GM12874 (cell line): ENCODE measurements around the gene ARL9.

Source experiments
- CTCF ChIP-seq: IDR thresholded peaks from 2 replicates; pipeline ENCODE4 v1.5.1; 2011; ENCODE audit warnings: low read depth, mild to moderate bottlenecking, control low read depth, low read length, moderate library complexity; ENCODE audit not compliant: insufficient read depth

ARL9 gene

GRCh38 chr4:56467284-56468096 is 38.1 kb upstream of the ARL9 start, which contains the start of gene SRP72:
Gene SRP72 (plus strand): TSS chr4:56467617. CDS start chr4:56467636, 19 bp downstream.
- no peak for TF ChIP-seq CTCF

GRCh38 chr4:56468097-56468422 is 37.5 kb upstream of the ARL9 start:
- no peak for TF ChIP-seq CTCF

GRCh38 chr4:56469489-56470210 is 35.9 kb upstream of the ARL9 start:
- no peak for TF ChIP-seq CTCF

GRCh38 chr4:56475917-56476316 is 29.7 kb upstream of the ARL9 start:
- no peak for TF ChIP-seq CTCF

GRCh38 chr4:56477192-56477702 is 28.3 kb upstream of the ARL9 start:
- no peak for TF ChIP-seq CTCF

GRCh38 chr4:56480691-56481090 is 24.9 kb upstream of the ARL9 start:
- TF ChIP-seq CTCF = no peak

GRCh38 chr4:56496241-56496640 is 9.3 kb upstream of the ARL9 start:
- no peak for TF ChIP-seq CTCF
